ENCODE data around the gene SLC7A1. TPM values are rescaled to one million over a fixed set of nuclear protein-coding genes. Genes with fewer than 3 reads are reported as not detected.

The SLC7A1 gene
- total and polyA plus RNA-seq, 2 of the 8 experiments (the other 6 are each of a cell fraction or from before 2014, with no cell fraction given) = 26.8 to 114 TPM

- Histone ChIP-seq H3K14ac (ENCODE audit: insufficient read length) (no peak overlapping the region), H3K79me2 (ENCODE audit: control insufficient read depth in 1 of 2, insufficient read depth in 2 of 2, low read length in 2 of 2) (peaks cover 47 to 59% of the 10 kb centered on the region in 2 experiments), H4K5ac (ENCODE audit: insufficient read length, low read depth, low read length) (no peak overlapping the region), H2BK12ac (ENCODE audit: low read depth, low read length) (no peak overlapping the region), H3K9me3 (ENCODE audit: insufficient read depth in 2 of 2, low read depth in 1 of 2, low read length in 1 of 2) (no peaks in the 10 kb centered on the region), H2BK15ac (ENCODE audit: low read length) (no peak overlapping the region; the same call in 1 of the 2 replicates), H3K18ac (ENCODE audit: extremely low read depth, low read length) (peak overlapping the region; percentile 89; the same call in 1 of the 2 replicates), H2BK5ac (ENCODE audit: low read depth, low read length) (peak overlapping the region; percentile 71; the same call in 1 of the 2 replicates), H3K4me1 (replicated peaks in 1 of 4; ENCODE audit: control insufficient read depth in 3 of 4, insufficient read depth in 4 of 4, low read length in 3 of 4) (peaks cover 5 to 17% (median 11%) of the 10 kb centered on the region in 4 experiments), H2BK120ac (replicated peaks; ENCODE audit: low read depth, low read length) (no peak overlapping the region), H2AFZ (ENCODE audit: low read length) (no peak overlapping the region), H3K36me3 (ENCODE audit: control insufficient read depth in 2 of 4, insufficient read depth in 4 of 4, low read length in 3 of 4) (peaks cover 0 to 3% (median 0%) of the 10 kb centered on the region in 4 experiments; a peak in 1 of 8 replicates), H3K4ac (replicated peaks; ENCODE audit: insufficient read length, low read depth, low read length) (peak overlapping the region; percentile 14), H3K9ac (replicated peaks in 1 of 4; ENCODE audit: extremely low read depth in 1 of 4, low read depth in 3 of 4, low read length in 3 of 4) (peak overlapping the region; percentile 92 to 98 (median 94)), H2BK20ac (ENCODE audit: low read length) (no peak overlapping the region), H2AK5ac (ENCODE audit: low read depth, low read length) (peak overlapping the region; percentile 91; the same call in 1 of the 2 replicates), H4K91ac (replicated peaks; ENCODE audit: insufficient read length, low read length) (no peak overlapping the region), H3K23me2 (ENCODE audit: low read depth, low read length) (peaks cover 4% of the 10 kb centered on the region; the same call in 1 of the 2 replicates), H3K27ac (ENCODE audit: low read depth, low read length) (peak overlapping the region; percentile 90; the same call in 1 of the 2 replicates), H4K20me1 (replicated peaks in 1 of 2; ENCODE audit: control insufficient read depth in 1 of 2, insufficient read depth in 2 of 2, low read length in 2 of 2) (peaks cover 14 to 31% of the 10 kb centered on the region in 2 experiments), H3K4me2 (ENCODE audit: insufficient read depth in 1 of 2, low read depth in 2 of 2, low read length in 2 of 2) (peak overlapping the region; percentile 70 to 96), H3K56ac (replicated peaks; ENCODE audit: insufficient read length, low read depth, low read length) (no peak overlapping the region), H3K79me1 (ENCODE audit: low read depth, low read length) (peaks cover 18% of the 10 kb centered on the region), H3K23ac (ENCODE audit: insufficient read length) (no peak overlapping the region), H4K8ac (ENCODE audit: extremely low read depth, insufficient read depth, low read length) (peak overlapping the region; percentile 98; the same call in 1 of the 2 replicates), H3K4me3 (ENCODE audit: extremely low read depth in 1 of 4, insufficient read depth in 2 of 4, low read depth in 3 of 4, low read length in 4 of 4) (peak overlapping the region; percentile 70 to 91 (median 86)), H3K27me3 (replicated peaks in 1 of 4; ENCODE audit: control insufficient read depth in 3 of 4, extremely low read depth in 1 of 4, insufficient read depth in 3 of 4, low read length in 3 of 4) (peaks cover 0 to 2% (median 0%) of the 10 kb centered on the region in 4 experiments; a peak in 1 of 7 replicates)
- FAIRE-seq (no peak), DNase-seq (ENCODE audit: low read depth in 1 of 2, low spot score in 2 of 2) (no peak)
- no peak for TF ChIP-seq POU5F1 (IDR thresholded peaks at IDR 0.05; ENCODE audit: low read depth, low read length)
- TF ChIP-seq SRF (IDR thresholded peaks at IDR 0.05; ENCODE audit: low read depth, low read length) = no peak
- TF ChIP-seq SAP30 (IDR thresholded peaks at IDR 0.05; ENCODE audit: insufficient read depth, insufficient replicate concordance, low read length) = peak; percentile 60
- TF ChIP-seq JUND (IDR thresholded peaks at IDR 0.05; ENCODE audit: low read length) = 0 out of 2 replicates have a peak, but pooled peaks have one; percentile 13
- peak in 1 of 2 experiments; percentile 15; a peak in 1 of 4 replicates for TF ChIP-seq SIN3A (conservative IDR thresholded peaks at IDR 0.05 in 1 of 2, IDR thresholded peaks at IDR 0.05 in 1 of 2; ENCODE audit: low read depth in 1 of 2, low read length in 2 of 2)
- TF ChIP-seq TAF1 (IDR thresholded peaks at IDR 0.05; ENCODE audit: low read depth, low read length) = peak; percentile 19; the same call in 1 of the 2 replicates
- peak in 1 of 2 experiments; percentile 50; a peak in 2 of 3 replicates for TF ChIP-seq POLR2A (IDR thresholded peaks at IDR 0.05; ENCODE audit: control extremely low read depth in 1 of 2, low read depth in 2 of 2, low read length in 2 of 2)
- WGBS, 2 experiments (ENCODE audit: extremely low coverage in 1 of 2, insufficient coverage in 1 of 2, insufficient read length in 1 of 2, insufficient replicate concordance in 2 of 2, low coverage in 1 of 2, low lambda C conversion rate in 2 of 2, missing lambda C conversion rate in 1 of 2) = 10% methylated on average over 9 of the region's 9 CpGs; no CpG with 5 or more reads in 1 of the 2 experiments
- POLR2A ChIA-PET (ENCODE audit: partially characterized antibody) = interaction anchor here (0.6 to 3.5 kb wide), 7 partner anchors 8 to 87 kb away, joined by 3 to 25 read pairs (median 6); no protein-coding TSS in a partner anchor
- CTCF ChIA-PET (ENCODE audit: partially characterized antibody) = no interaction called here
These were observed 1.2 kb downstream of the SLC7A1 start for GRCh38 chr13:29594303-29594709.

All from H1 (cell line).